H54 (cell line): ENCODE measurements around the gene GPR179.
A peak's percentile ranks its signal among the peaks of the same experiment; 100 is the strongest.

Experiments
- DNase-seq: peaks from one replicate; pipeline ENCODE4 v3.0.0; 2011; ENCODE audit warnings: low spot score, mixed read lengths; ENCODE audit not compliant: insufficient read length
- FAIRE-seq: peaks from 3 replicates; lab custom pipeline; 2011; peaks lifted over from hg19 to GRCh38; lab: Jason Lieb, UNC
- POLR2A ChIP-seq: IDR thresholded peaks from 2 replicates; pipeline ENCODE4 v1.6.1; 2011; ENCODE audit warnings: low read depth, mild to moderate bottlenecking, low read length

GPR179 gene

GRCh38 chr17:38334480-38335364 is 9.0 kb downstream of the GPR179 start:
- FAIRE-seq, result no peak
- no peak for TF ChIP-seq POLR2A

GRCh38 chr17:38333635-38334295 is 10.0 kb downstream of the GPR179 start:
- no peak for FAIRE-seq

More at GRCh38 chr17:38334480-38335364, 9.0 kb downstream of the GPR179 start:
- DNase-seq, result no peak

GRCh38 chr17:38332735-38333134 is 11.0 kb downstream of the GPR179 start:
- TF ChIP-seq POLR2A, result no peak
- DNase-seq, result no peak
- FAIRE-seq, result no peak

More at GRCh38 chr17:38333635-38334295, 10.0 kb downstream of the GPR179 start:
- TF ChIP-seq POLR2A, result no peak
- DNase-seq, result peak; percentile 53

GRCh38 chr17:38330941-38331411 is 12.8 kb downstream of the GPR179 start:
- TF ChIP-seq POLR2A, result no peak
- DNase-seq, result no peak
- no peak for FAIRE-seq

- DNase-seq, result peak; percentile 40
- no peak for TF ChIP-seq POLR2A
- no peak for FAIRE-seq
Observed at GRCh38 chr17:38329808-38330730, 13.7 kb downstream of the GPR179 start.

GRCh38 chr17:38329284-38329683 is 14.5 kb downstream of the GPR179 start:
- FAIRE-seq, result no peak
- no peak for TF ChIP-seq POLR2A
- no peak for DNase-seq

- FAIRE-seq (no peak), DNase-seq (no peak)
- TF ChIP-seq POLR2A, result no peak
Observed at GRCh38 chr17:38328620-38329019, 15.1 kb downstream of the GPR179 start.

- FAIRE-seq (no peak), DNase-seq (no peak)
- no peak for TF ChIP-seq POLR2A
Observed at GRCh38 chr17:38327936-38328335, 15.8 kb downstream of the GPR179 start.

GRCh38 chr17:38326996-38327792 is 16.6 kb downstream of the GPR179 start:
- TF ChIP-seq POLR2A, result no peak
- DNase-seq, result no peak
- FAIRE-seq, result no peak

- no peak for FAIRE-seq
- TF ChIP-seq POLR2A, result no peak
- DNase-seq, result no peak
Observed at GRCh38 chr17:38325221-38325851, 18.4 kb downstream of the GPR179 start.

GRCh38 chr17:38324772-38325171 is 19.0 kb downstream of the GPR179 start:
- TF ChIP-seq POLR2A, result no peak
- DNase-seq, result no peak
- no peak for FAIRE-seq

- no peak for TF ChIP-seq POLR2A
- FAIRE-seq, result no peak
- DNase-seq, result no peak
Observed at GRCh38 chr17:38324141-38324697, 19.5 kb downstream of the GPR179 start.
